ENCODE data around the gene FKBP2. TPM values are rescaled to one million over a fixed set of nuclear protein-coding genes. Genes with fewer than 3 reads are reported as not detected.

The FKBP2 gene
- total and polyA plus RNA-seq, 2 of the 4 experiments (the other 2 are of a cell fraction): 36.2 to 76.4 TPM

- Histone ChIP-seq H4K5ac (ENCODE audit: low read depth, low read length) (no peak overlapping the region), H2BK20ac (ENCODE audit: low read depth, low read length) (no peak overlapping the region), H3K56ac (ENCODE audit: extremely low read depth, insufficient read depth, low read length) (no peak overlapping the region), H3K14ac (replicated peaks; ENCODE audit: low read depth, low read length) (no peak overlapping the region), H2AFZ (replicated peaks; ENCODE audit: low read length, poor library complexity) (no peak overlapping the region), H3K27me3 (ENCODE audit: control insufficient read depth, insufficient read depth, low read length) (no peaks in the 10 kb centered on the region), H2AK9ac (replicated peaks; ENCODE audit: low read depth, low read length, poor library complexity) (peak overlapping the region; percentile 90), H3K9ac (ENCODE audit: low read depth, low read length) (no peak overlapping the region), H2BK120ac (ENCODE audit: low read depth, low read length) (no peak overlapping the region), H2BK15ac (ENCODE audit: low read depth, low read length) (no peak overlapping the region), H3K23ac (ENCODE audit: low read depth, low read length) (no peak overlapping the region), H3K4me1 (ENCODE audit: control insufficient read depth, insufficient read depth, low read length) (peaks cover 20% of the 10 kb centered on the region), H3K9me1 (ENCODE audit: insufficient read depth, low read length) (0 out of 2 replicates have a peak, but pooled peaks cover 6% of the 10 kb centered on the region), H3K4me3 (ENCODE audit: insufficient read depth, low read depth, low read length) (no peak overlapping the region), H3K18ac (ENCODE audit: low read depth, low read length) (no peak overlapping the region), H4K20me1 (ENCODE audit: insufficient read depth, low read length) (no peaks in the 10 kb centered on the region; the same call in 1 of the 2 replicates), H4K8ac (ENCODE audit: low read depth in 2 of 2, low read length in 2 of 2) (no peak overlapping the region), H4K91ac (ENCODE audit: insufficient read depth, low read depth, low read length) (no peak overlapping the region), H3K36me3 (ENCODE audit: control insufficient read depth, insufficient read depth, low read length) (peaks cover 21% of the 10 kb centered on the region), H2AK5ac (ENCODE audit: low read depth, low read length) (peak overlapping the region; percentile 13; the same call in 1 of the 2 replicates), H2BK5ac (ENCODE audit: low read depth, low read length, poor library complexity, severe bottlenecking) (no peak overlapping the region), H3K9me3 (ENCODE audit: control insufficient read depth, insufficient read depth, low read length) (no peaks in the 10 kb centered on the region), H3K27ac (ENCODE audit: insufficient read depth, low read length) (no peak overlapping the region), H3K4me2 (ENCODE audit: low read depth, low read length) (no peak overlapping the region), H3K4ac (ENCODE audit: low read depth, low read length) (no peak overlapping the region), H3K79me1 (ENCODE audit: low read depth in 1 of 2, low read length in 2 of 2) (peaks cover 5 to 34% of the 10 kb centered on the region in 2 experiments)
- ATAC-seq (ENCODE audit: low read depth): no peak
- POLR2A ChIA-PET (ENCODE audit: unreplicated experiment): interaction anchor here (1.2 kb wide), 1 partner anchor 18 kb away, joined by 3 read pairs; no protein-coding TSS in a partner anchor
- DNase-seq: no peak
- dilution Hi-C loops (cut with HindIII; ENCODE audit: low sequenced_read_pairs, unreplicated experiment): no loop called here
- intact Hi-C loops (cut with micrococcal nuclease): no loop called here
- no peak for TF ChIP-seq ELK1 (IDR thresholded peaks at IDR 0.05; ENCODE audit: borderline replicate concordance, low read depth, low read length)
- no peak for TF ChIP-seq MAFK (IDR thresholded peaks at IDR 0.05; ENCODE audit: low read depth, low read length)
- no peak for TF ChIP-seq FOS (IDR thresholded peaks at IDR 0.05; ENCODE audit: low read depth, low read length)
- TF ChIP-seq RFX5 (IDR thresholded peaks at IDR 0.05; ENCODE audit: low read depth, low read length): no peak
- no peak for TF ChIP-seq RCOR1 (IDR thresholded peaks at IDR 0.05; ENCODE audit: insufficient replicate concordance, low read length)
- TF ChIP-seq, protein P1, sequence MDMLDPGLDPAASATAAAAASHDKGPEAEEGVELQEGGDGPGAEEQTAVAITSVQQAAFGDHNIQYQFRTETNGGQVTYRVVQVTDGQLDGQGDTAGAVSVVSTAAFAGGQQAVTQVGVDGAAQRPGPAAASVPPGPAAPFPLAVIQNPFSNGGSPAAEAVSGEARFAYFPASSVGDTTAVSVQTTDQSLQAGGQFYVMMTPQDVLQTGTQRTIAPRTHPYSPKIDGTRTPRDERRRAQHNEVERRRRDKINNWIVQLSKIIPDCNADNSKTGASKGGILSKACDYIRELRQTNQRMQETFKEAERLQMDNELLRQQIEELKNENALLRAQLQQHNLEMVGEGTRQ (IDR thresholded peaks at IDR 0.05; ENCODE audit: low read depth, low read length): no peak
- TF ChIP-seq, protein P2, sequence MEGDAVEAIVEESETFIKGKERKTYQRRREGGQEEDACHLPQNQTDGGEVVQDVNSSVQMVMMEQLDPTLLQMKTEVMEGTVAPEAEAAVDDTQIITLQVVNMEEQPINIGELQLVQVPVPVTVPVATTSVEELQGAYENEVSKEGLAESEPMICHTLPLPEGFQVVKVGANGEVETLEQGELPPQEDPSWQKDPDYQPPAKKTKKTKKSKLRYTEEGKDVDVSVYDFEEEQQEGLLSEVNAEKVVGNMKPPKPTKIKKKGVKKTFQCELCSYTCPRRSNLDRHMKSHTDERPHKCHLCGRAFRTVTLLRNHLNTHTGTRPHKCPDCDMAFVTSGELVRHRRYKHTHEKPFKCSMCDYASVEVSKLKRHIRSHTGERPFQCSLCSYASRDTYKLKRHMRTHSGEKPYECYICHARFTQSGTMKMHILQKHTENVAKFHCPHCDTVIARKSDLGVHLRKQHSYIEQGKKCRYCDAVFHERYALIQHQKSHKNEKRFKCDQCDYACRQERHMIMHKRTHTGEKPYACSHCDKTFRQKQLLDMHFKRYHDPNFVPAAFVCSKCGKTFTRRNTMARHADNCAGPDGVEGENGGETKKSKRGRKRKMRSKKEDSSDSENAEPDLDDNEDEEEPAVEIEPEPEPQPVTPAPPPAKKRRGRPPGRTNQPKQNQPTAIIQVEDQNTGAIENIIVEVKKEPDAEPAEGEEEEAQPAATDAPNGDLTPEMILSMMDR (conservative IDR thresholded peaks at IDR 0.05; ENCODE audit: low read depth, low read length): no peak
- TF ChIP-seq CHD1 (IDR thresholded peaks at IDR 0.05; ENCODE audit: low read depth, low read length): no peak
- TF ChIP-seq NFE2L2 (IDR thresholded peaks at IDR 0.05; ENCODE audit: low read depth, low read length): no peak
- no peak for TF ChIP-seq SMC3 (IDR thresholded peaks at IDR 0.05; ENCODE audit: low read depth, low read length)
- no peak for TF ChIP-seq POLR2A (IDR thresholded peaks at IDR 0.05; ENCODE audit: low read depth, low read length)
- WGBS, 2 experiments (ENCODE audit: extremely low coverage in 2 of 2, insufficient read length in 1 of 2): 94% methylated on average over 11 of the region's 27 CpGs; no CpG with 5 or more reads in 1 of the 2 experiments
- BruUV-seq (replicated peaks): no TSS peak
- in situ Hi-C loops (cut with MboI; ENCODE audit: low sequenced_read_pairs): no loop called here
- CTCF ChIA-PET: no interaction called here
These were observed 26.5 kb downstream of the FKBP2 start for GRCh38 chr11:64267207-64267945.
